ENCODE data around the gene SLC39A1.

Gene SLC39A1

GRCh38 chr1:153976819-153977249, 13.5 kb upstream of the SLC39A1 start:
- DNase-seq = peak in 1 of 6 experiments; percentile 56

DNA sequence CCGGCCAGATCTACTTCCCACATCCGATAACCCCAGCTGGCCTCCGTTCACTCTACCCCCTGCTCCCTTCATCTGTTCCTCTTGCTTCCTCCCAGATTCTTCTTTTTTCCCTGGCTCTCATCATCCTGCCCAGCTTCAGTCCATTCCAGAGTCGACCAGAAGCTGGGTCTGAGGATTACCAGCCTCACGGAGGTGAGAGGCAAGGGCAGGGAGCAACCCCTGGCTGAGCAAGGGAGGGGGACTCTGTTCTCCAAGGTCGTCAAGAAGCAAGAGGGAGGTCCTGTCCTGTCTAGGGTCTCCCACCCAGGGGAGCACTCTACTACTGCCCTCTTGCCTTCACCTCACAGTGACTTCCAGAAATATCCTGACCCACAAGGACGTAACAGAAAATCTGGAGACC, 10.2 kb upstream of the SLC39A1 start:
- DNase-seq = no peak

DNA sequence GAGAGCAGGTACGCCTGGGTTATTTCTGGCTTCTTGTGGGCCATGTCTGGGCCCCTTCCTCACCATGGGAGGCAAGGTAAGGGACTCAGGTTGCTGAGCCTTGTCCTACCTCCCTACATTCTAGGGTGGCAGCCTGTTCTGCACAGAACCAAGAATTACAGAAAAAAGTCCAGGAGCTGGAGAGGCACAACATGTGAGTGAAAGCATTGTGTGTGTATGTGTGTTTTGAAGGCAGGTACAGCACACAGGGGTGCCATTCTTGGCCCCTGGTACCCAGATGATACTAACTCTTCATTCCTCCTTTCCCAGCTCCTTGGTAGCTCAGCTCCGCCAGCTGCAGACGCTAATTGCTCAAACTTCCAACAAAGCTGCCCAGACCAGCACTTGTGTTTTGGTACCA, 9.7 kb upstream of the SLC39A1 start:
- no peak for DNase-seq

GRCh38 chr1:153970346-153970745, 7.0 kb upstream of the SLC39A1 start:
- no peak for DNase-seq

DNA sequence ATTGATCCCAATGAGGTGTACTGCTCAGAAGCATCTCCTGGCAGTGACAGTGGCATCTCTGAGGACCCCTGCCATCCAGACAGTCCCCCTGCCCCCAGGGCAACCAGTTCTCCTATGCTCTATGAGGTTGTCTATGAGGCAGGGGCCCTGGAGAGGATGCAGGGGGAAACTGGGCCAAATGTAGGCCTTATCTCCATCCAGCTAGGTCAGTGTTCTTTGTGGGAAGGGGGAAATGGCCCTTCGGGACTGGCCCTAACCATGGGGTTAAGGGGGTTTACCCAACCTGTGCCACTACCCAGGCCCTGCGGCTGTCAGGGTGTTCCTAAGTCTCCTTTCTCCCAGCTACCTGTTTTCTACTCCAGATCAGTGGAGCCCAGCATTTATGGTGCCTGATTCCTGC, 5.6 kb upstream of the SLC39A1 start:
- no peak for DNase-seq

DNA sequence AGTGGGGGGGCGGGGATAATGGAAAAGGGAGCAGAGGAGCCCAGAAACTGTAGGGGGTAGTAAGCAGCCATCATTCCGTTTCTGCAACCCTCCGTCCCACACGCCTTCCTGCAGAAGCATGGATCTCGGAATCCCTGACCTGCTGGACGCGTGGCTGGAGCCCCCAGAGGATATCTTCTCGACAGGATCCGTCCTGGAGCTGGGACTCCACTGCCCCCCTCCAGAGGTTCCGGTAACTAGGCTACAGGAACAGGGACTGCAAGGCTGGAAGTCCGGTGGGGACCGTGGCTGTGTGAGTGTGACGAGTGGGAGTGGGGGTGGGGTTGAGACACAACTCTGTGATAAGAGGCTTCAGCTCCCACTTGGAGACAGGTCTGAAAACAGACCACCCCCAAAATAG, 5.1 kb upstream of the SLC39A1 start:
- no peak for DNase-seq

DNA sequence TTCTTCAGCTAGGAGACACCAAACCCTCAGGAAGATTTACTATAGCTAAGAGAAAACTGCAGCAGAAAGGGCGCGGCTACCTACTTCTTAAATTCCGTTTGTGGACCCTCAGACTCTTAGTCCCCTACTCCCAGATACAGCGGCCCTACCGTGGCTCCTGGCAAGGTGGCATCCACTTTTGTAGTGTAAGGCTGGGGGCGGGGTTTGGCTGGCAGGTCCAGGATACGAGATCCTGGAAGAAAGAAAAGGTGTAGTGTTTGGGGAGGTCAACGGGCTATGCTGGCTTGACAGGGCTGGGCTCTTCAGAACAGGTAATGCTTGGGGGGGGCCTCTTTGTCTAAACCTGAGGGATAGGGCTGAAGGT, 4.6 kb upstream of the SLC39A1 start:
- peak in 1 of 6 experiments; percentile 45 for DNase-seq

GRCh38 chr1:153967107-153967999, 4.0 kb upstream of the SLC39A1 start, which contains the start of gene CREB3L4:
Gene CREB3L4, plus strand, starts transcription at chr1:153967902. Its CDS starts 624 bp downstream, at chr1:153968526.
- DNase-seq = peak; percentile 69 to 87 (median 81)

DNA sequence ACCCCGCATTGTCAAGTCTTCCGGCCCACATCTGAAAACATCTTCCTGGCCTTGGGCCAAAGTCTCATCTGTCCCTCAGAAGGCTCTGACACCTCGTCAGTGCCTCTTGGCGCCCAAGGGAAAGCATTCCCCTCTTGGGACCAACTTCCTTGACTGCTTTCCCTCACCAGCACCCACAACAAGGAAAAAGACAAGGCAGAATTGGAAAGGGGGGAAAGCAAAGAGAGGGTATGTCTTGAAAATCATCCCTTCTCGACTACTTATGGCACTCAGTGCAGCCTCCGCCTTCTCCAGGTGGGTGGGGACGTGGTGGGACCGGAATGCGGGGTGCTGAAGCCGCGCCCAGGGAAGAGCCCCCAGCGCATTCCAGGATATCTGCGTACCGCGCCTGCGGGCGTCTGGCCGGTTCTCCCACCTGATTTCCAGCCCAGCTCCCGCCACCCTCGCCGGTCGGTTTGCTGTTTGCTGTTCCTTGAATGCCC, 554 bp upstream of the SLC39A1 start:
- DNase-seq = peak in 1 of 6 experiments; percentile 42

- DNase-seq = no peak
Measured at GRCh38 chr1:153962088-153963029, 978 bp downstream of the SLC39A1 start.

- DNase-seq = no peak
Measured at GRCh38 chr1:153961421-153961820, 1.9 kb downstream of the SLC39A1 start.

DNA sequence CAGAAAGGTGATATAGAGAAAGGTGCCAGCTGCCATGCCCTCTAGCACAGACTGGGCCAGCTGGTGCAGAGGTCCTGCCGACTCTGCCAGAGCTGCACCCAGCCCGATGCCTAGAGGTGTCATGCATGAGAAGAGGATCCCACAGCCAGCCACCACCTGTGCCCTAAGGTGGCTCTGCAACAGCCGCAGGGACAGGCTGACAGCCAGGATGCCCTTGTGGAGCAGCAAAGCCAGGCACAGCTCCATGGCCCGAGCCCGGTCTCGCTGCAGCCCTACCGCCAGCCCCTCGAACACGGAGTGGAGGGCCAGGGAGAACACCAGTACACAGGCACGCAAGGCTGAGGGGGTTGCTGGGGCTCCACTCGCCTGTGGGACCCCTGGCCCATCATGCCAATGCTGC, 3.1 kb downstream of the SLC39A1 start:
- DNase-seq = no peak

- DNase-seq = no peak
Measured at GRCh38 chr1:153959454-153959853, 3.9 kb downstream of the SLC39A1 start.

GRCh38 chr1:153958961-153959260, 4.4 kb downstream of the SLC39A1 start:
- no peak for DNase-seq

GRCh38 chr1:153958111-153958960, 5.0 kb downstream of the SLC39A1 start, which contains the start of gene CRTC2:
Gene CRTC2, minus strand, starts transcription at chr1:153958612. Its CDS starts 115 bp downstream, at chr1:153958497.
- DNase-seq = peak; percentile 93 to 97 (median 95)

DNA sequence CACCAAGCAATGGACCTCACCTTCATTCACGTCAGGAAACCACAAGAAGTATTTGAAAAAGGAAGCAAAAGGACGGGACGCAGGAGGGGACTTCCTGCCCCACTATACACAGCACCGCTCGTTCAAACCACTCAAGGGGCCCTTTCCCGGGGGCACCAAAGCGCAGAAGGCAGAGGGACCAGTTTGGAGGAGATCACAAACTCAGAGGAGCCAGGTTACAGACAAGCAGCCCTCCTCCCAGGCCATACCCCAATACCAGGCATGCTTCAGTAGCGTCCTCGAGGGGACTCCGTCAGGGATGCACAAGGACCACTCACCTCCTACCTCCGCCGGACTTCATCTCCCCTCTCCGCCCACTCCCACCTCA, 5.6 kb downstream of the SLC39A1 start:
- DNase-seq = peak in 4 of 6 experiments; percentile 29 to 72 (median 36)

- no peak for DNase-seq
Measured at GRCh38 chr1:153956997-153957715, 6.2 kb downstream of the SLC39A1 start.

DNA sequence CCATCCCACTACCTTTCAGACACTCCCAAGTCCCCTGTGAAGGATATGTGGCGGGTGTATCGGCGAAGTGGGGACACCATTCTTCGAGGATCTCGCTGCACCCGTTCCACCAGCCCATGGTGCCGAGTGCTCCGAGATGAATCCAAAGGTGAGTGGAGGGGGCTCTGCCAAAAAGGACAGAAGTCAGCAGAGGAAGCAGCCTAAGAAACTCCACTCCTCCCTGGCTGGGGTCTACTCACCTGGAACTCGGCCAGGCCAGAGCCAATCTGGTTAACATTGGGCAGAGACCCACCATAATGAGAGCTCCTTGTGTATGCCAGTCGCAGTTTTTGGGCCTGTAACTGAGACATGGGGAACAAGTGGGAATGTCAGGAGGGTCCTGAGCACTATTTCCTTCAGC, 8.5 kb downstream of the SLC39A1 start:
- no peak for DNase-seq

DNA sequence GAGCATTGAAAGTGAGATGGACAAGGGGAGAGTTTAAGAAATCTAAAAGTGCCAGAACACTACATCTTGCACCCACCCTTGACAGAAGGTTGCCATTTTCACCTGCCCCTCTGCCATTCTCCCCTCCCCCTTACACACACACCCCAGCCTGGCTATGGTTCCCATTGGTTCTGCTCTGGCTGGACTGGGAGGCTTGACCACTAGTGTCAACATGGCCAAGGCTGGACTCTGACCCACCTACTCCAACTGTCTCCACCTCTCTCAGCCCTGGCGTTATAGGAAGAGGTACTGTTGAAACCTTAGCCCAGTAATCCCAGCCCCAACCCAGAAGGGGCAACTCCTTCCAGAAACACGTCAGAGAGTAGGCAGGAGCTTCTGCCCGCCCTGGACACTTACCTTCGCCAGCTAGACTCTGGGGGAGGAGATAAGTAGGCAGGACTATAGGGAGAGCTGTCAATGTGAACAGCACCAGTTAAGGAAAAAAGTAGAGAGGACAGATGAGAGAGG, 9.4 kb downstream of the SLC39A1 start:
- DNase-seq = no peak

- no peak for DNase-seq
Measured at GRCh38 chr1:153951801-153952200, 11.5 kb downstream of the SLC39A1 start.

DNA sequence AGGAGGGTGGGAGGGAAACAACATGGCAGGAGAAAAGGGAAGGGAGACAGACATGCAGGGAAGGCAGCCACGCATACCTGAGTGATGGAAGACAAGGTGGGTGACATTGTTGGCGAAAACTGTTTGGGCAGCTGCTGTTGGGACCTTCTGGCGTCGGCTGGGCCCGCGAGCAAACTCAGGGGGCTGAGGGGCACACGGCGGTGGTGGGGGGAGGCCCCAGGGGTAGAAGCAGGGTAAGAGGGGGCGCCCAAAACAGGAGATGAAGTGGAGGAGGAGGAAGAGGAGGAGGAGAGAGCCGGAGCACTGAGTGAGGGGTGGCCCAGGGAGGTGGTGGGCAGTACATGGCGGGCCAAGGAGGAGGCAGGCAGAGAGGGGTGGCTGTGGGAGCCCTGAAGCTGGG, 12.2 kb downstream of the SLC39A1 start:
- no peak for DNase-seq

All from stimulated activated naive CD4-positive, alpha-beta T cell (primary cell).